22Rv1 (cell line): Measurements from ENCODE around the gene OR10H1.
"Not testable (repeated sequence)": the region's sequence is repeated elsewhere in the genome, so short reads cannot be mapped to it uniquely, and the experiment has no call there.

Source experiments
- ZFX ChIP-seq: fragments of 450-650 bp; IDR thresholded peaks from 2 replicates; pipeline ENCODE4 v1.6.1; 2017; ENCODE audit warnings: antibody characterized with exemption, borderline replicate concordance
- TF ChIP-seq, protein P1 (sequence below): fragments of 450-650 bp; IDR thresholded peaks from 2 replicates; pipeline ENCODE4 v1.5.1; 2017; ENCODE audit warnings: mild to moderate bottlenecking

DNA sequence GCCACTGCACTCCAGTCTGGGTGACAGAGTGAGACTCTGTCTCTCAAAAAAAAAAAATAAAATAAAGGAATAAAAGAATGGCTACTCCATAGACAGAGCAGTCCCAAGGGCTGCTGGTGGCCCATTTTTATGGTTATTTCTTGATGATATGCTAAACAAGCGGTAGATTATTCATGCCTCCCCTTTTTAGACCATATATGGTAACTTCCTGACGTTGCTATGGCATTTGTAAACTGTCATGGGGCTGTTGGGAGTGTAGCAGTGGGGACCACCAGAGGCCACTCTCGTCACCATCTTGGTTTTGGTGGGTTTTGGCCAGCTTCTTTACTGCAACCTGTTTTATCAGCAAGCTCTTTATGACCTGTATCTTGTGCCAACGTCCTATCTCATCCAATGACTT lies 24.4 kb upstream of the OR10H1 start:
- TF ChIP-seq, protein P1, sequence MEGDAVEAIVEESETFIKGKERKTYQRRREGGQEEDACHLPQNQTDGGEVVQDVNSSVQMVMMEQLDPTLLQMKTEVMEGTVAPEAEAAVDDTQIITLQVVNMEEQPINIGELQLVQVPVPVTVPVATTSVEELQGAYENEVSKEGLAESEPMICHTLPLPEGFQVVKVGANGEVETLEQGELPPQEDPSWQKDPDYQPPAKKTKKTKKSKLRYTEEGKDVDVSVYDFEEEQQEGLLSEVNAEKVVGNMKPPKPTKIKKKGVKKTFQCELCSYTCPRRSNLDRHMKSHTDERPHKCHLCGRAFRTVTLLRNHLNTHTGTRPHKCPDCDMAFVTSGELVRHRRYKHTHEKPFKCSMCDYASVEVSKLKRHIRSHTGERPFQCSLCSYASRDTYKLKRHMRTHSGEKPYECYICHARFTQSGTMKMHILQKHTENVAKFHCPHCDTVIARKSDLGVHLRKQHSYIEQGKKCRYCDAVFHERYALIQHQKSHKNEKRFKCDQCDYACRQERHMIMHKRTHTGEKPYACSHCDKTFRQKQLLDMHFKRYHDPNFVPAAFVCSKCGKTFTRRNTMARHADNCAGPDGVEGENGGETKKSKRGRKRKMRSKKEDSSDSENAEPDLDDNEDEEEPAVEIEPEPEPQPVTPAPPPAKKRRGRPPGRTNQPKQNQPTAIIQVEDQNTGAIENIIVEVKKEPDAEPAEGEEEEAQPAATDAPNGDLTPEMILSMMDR: not testable (repeated sequence)
- TF ChIP-seq ZFX: not testable (repeated sequence)
